ENCODE data around the gene ANKS1B.

ANKS1B gene

GRCh38 chr12:98908866-98909265, 1075.9 kb downstream of the ANKS1B start:
- no peak for DNase-seq

GRCh38 chr12:98903875-98904274, 1080.9 kb downstream of the ANKS1B start:
- no peak for DNase-seq

GRCh38 chr12:98901189-98901588, 1083.5 kb downstream of the ANKS1B start:
- DNase-seq, result no peak

GRCh38 chr12:98896938-98897337, 1087.8 kb downstream of the ANKS1B start:
- no peak for DNase-seq

GRCh38 chr12:98895086-98895651, 1089.6 kb downstream of the ANKS1B start:
- DNase-seq, result no peak

- no peak for DNase-seq
Observed at GRCh38 chr12:98894412-98895085, 1090.2 kb downstream of the ANKS1B start.

GRCh38 chr12:98893675-98894411, 1090.9 kb downstream of the ANKS1B start:
- no peak for DNase-seq

- DNase-seq, result no peak
Observed at GRCh38 chr12:98893126-98893674, 1091.5 kb downstream of the ANKS1B start.

GRCh38 chr12:98885778-98886177, 1099.0 kb downstream of the ANKS1B start:
- DNase-seq, result no peak

GRCh38 chr12:98883231-98883630, 1101.5 kb downstream of the ANKS1B start:
- no peak for DNase-seq

- DNase-seq, result no peak
Observed at GRCh38 chr12:98882526-98882925, 1102.2 kb downstream of the ANKS1B start.

- no peak for DNase-seq
Observed at GRCh38 chr12:98873776-98874175, 1111.0 kb downstream of the ANKS1B start.

GRCh38 chr12:98870504-98870903, 1114.2 kb downstream of the ANKS1B start:
- no peak for DNase-seq

- DNase-seq, result no peak
Observed at GRCh38 chr12:98869886-98870503, 1114.7 kb downstream of the ANKS1B start.

- no peak for DNase-seq
Observed at GRCh38 chr12:98868538-98868937, 1116.2 kb downstream of the ANKS1B start.

- no peak for DNase-seq
Observed at GRCh38 chr12:98868076-98868475, 1116.7 kb downstream of the ANKS1B start.

- no peak for DNase-seq
Observed at GRCh38 chr12:98864363-98864762, 1120.4 kb downstream of the ANKS1B start.

- no peak for DNase-seq
Observed at GRCh38 chr12:98863167-98863566, 1121.6 kb downstream of the ANKS1B start.

- DNase-seq, result no peak
Observed at GRCh38 chr12:98861251-98861650, 1123.5 kb downstream of the ANKS1B start.

- DNase-seq, result no peak
Observed at GRCh38 chr12:98856897-98857540, 1127.7 kb downstream of the ANKS1B start.

GRCh38 chr12:98852181-98852580, 1132.6 kb downstream of the ANKS1B start:
- DNase-seq, result no peak

- no peak for DNase-seq
Observed at GRCh38 chr12:98847242-98847641, 1137.5 kb downstream of the ANKS1B start.

- DNase-seq, result no peak
Observed at GRCh38 chr12:98845957-98846356, 1138.8 kb downstream of the ANKS1B start.
